ENCODE measurements around the gene ADARB1. TPM values are rescaled to one million over a fixed set of nuclear protein-coding genes. Genes with fewer than 3 reads are reported as not detected.

The ADARB1 gene
- total RNA-seq, 2 experiments from 2014 or later = 6.6 to 20.5 TPM

GRCh38 chr21:45146306-45146705 is 71.9 kb downstream of the ADARB1 start:
- H3K36me3 ChIP-seq (ENCODE audit: insufficient read depth, low read length) = no peaks in the 10 kb centered on the region
- no peaks in the 10 kb centered on the region for H3K79me2 ChIP-seq (ENCODE audit: insufficient read depth, low read depth, low read length)
- BruUV-seq (replicated peaks) = no TSS peak
- peaks cover under 1% of the 10 kb centered on the region for H3K4me1 ChIP-seq (ENCODE audit: insufficient read depth, low read length, poor library complexity, severe bottlenecking)
- H3K9me2 ChIP-seq (ENCODE audit: insufficient read depth, low read length) = no peaks in the 10 kb centered on the region
- TF ChIP-seq, protein P1, sequence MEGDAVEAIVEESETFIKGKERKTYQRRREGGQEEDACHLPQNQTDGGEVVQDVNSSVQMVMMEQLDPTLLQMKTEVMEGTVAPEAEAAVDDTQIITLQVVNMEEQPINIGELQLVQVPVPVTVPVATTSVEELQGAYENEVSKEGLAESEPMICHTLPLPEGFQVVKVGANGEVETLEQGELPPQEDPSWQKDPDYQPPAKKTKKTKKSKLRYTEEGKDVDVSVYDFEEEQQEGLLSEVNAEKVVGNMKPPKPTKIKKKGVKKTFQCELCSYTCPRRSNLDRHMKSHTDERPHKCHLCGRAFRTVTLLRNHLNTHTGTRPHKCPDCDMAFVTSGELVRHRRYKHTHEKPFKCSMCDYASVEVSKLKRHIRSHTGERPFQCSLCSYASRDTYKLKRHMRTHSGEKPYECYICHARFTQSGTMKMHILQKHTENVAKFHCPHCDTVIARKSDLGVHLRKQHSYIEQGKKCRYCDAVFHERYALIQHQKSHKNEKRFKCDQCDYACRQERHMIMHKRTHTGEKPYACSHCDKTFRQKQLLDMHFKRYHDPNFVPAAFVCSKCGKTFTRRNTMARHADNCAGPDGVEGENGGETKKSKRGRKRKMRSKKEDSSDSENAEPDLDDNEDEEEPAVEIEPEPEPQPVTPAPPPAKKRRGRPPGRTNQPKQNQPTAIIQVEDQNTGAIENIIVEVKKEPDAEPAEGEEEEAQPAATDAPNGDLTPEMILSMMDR (conservative IDR thresholded peaks at IDR 0.05; ENCODE audit: low read length) = no peak
- TF ChIP-seq EZH2phosphoT487 (IDR thresholded peaks at IDR 0.05; ENCODE audit: borderline replicate concordance, low read depth, low read length) = no peak
- H4K20me1 ChIP-seq (ENCODE audit: insufficient read depth, low read length) = no peaks in the 10 kb centered on the region
- ChIA-PET CTCF (ENCODE audit: unreplicated experiment) (no interaction called here), POLR2A (no interaction called here)
- no peak overlapping the region for H3K4me3 ChIP-seq (ENCODE audit: low read depth, low read length, poor library complexity, severe bottlenecking)
- no peak overlapping the region for H2AFZ ChIP-seq (ENCODE audit: low read length)
- H3K4me2 ChIP-seq (ENCODE audit: low read length) = no peak overlapping the region
- intact Hi-C loops (cut with micrococcal nuclease; ENCODE audit: unreplicated experiment) = no loop called here
- DNase-seq (ENCODE audit: low spot score) = no peak
- no peaks in the 10 kb centered on the region for H3K9me3 ChIP-seq (ENCODE audit: low read length)
- H3K27ac ChIP-seq (ENCODE audit: low read depth, low read length, poor library complexity, severe bottlenecking) = no peak overlapping the region

DNA sequence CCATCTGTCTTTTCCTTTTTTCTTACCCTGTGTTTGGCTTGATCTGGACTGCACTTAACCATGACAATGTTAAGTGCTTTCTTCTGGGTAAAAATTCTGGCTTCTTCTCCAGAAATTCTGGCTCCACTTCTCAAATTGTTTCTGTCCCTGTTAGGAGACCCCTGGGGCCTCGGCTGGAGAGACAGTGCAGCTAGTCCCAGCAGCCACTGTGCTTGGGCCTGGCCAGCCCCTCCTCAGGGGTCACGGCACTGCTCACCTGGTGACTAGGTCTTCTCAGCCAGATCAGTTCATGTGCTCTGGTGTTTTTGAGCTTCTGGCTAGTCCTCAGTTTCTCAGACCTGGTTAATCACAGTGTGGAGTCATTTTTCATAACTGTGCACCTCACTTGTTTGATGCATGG is 72.4 kb downstream of the ADARB1 start:
- Histone ChIP-seq H3K4me1 (ENCODE audit: insufficient read depth, low read length, poor library complexity, severe bottlenecking) (peaks cover 5% of the 10 kb centered on the region), H2AFZ (ENCODE audit: low read length) (no peak overlapping the region), H3K79me2 (ENCODE audit: insufficient read depth, low read depth, low read length) (no peaks in the 10 kb centered on the region), H3K4me2 (ENCODE audit: low read length) (no peak overlapping the region), H3K9me2 (ENCODE audit: insufficient read depth, low read length) (no peaks in the 10 kb centered on the region), H3K27ac (ENCODE audit: low read depth, low read length, poor library complexity, severe bottlenecking) (no peak overlapping the region), H3K36me3 (ENCODE audit: insufficient read depth, low read length) (no peaks in the 10 kb centered on the region), H4K20me1 (ENCODE audit: insufficient read depth, low read length) (no peaks in the 10 kb centered on the region), H3K4me3 (ENCODE audit: low read depth, low read length, poor library complexity, severe bottlenecking) (no peak overlapping the region), H3K9me3 (ENCODE audit: low read length) (no peaks in the 10 kb centered on the region)
- DNase-seq (ENCODE audit: low spot score) = no peak
- BruUV-seq (replicated peaks) = no TSS peak
- intact Hi-C loops (cut with micrococcal nuclease; ENCODE audit: unreplicated experiment) = no loop called here
- ChIA-PET CTCF (ENCODE audit: unreplicated experiment) (no interaction called here), POLR2A (no interaction called here)
- TF ChIP-seq, protein P1 (conservative IDR thresholded peaks at IDR 0.05; ENCODE audit: low read length) = no peak
- TF ChIP-seq EZH2phosphoT487 (IDR thresholded peaks at IDR 0.05; ENCODE audit: borderline replicate concordance, low read depth, low read length) = no peak

- intact Hi-C loops (cut with micrococcal nuclease; ENCODE audit: unreplicated experiment) = no loop called here
- POLR2A ChIA-PET = no interaction called here
Observed at GRCh38 chr21:45147473-45148315, 73.3 kb downstream of the ADARB1 start.

More at GRCh38 chr21:45147473-45148315, 73.3 kb downstream of the ADARB1 start:
- no peaks in the 10 kb centered on the region for H3K36me3 ChIP-seq (ENCODE audit: insufficient read depth, low read length)
- no peak overlapping the region for H3K4me3 ChIP-seq (ENCODE audit: low read depth, low read length, poor library complexity, severe bottlenecking)
- H3K9me3 ChIP-seq (ENCODE audit: low read length) = no peaks in the 10 kb centered on the region
- no peak overlapping the region for H2AFZ ChIP-seq (ENCODE audit: low read length)
- no peak for DNase-seq (ENCODE audit: low spot score)
- H3K27ac ChIP-seq (ENCODE audit: low read depth, low read length, poor library complexity, severe bottlenecking) = no peak overlapping the region
- H3K4me1 ChIP-seq (ENCODE audit: insufficient read depth, low read length, poor library complexity, severe bottlenecking) = peaks cover 10% of the 10 kb centered on the region
- H3K79me2 ChIP-seq (ENCODE audit: insufficient read depth, low read depth, low read length) = no peaks in the 10 kb centered on the region
- CTCF ChIA-PET (ENCODE audit: unreplicated experiment) = no interaction called here
- no peak overlapping the region for H3K4me2 ChIP-seq (ENCODE audit: low read length)
- TF ChIP-seq, protein P1 (conservative IDR thresholded peaks at IDR 0.05; ENCODE audit: low read length) = no peak
- TF ChIP-seq EZH2phosphoT487 (IDR thresholded peaks at IDR 0.05; ENCODE audit: borderline replicate concordance, low read depth, low read length) = no peak
- no peaks in the 10 kb centered on the region for H4K20me1 ChIP-seq (ENCODE audit: insufficient read depth, low read length)
- no TSS peak for BruUV-seq (replicated peaks)
- H3K9me2 ChIP-seq (ENCODE audit: insufficient read depth, low read length) = no peaks in the 10 kb centered on the region

Measured in OCI-LY7 (cell line).